Measurements from ENCODE around the gene TCN2. TPM values are rescaled to one million over a fixed set of nuclear protein-coding genes. Genes with fewer than 3 reads are reported as not detected.

The TCN2 gene
- total RNA-seq, 5 donors from 2014 or later (not counting 1 experiment from before 2014, with no cell fraction given), result 0.26 to 0.65 (median 0.57) TPM

- DNase-seq (peak in 1 of 35 experiments; percentile 15), ATAC-seq (replicated peaks in 1 of 4) (no peak)
- peaks cover 0 to 8% of the 10 kb centered on the region in 2 donors for H3K27me3 Mint-ChIP-seq
- peaks cover 0 to 25% of the 10 kb centered on the region in 2 experiments for H3K27me3 ChIP-seq (replicated peaks in 1 of 2; ENCODE audit: control insufficient read depth in 2 of 2, extremely low read depth in 1 of 2, insufficient read depth in 2 of 2, low read length in 1 of 2)
- H3K9me3 Mint-ChIP-seq, result no peaks in the 10 kb centered on the region
- POLR2A ChIA-PET, result no interaction called here
- H3K9me3 ChIP-seq, result no peaks in the 10 kb centered on the region
- no peaks in the 10 kb centered on the region for H3K36me3 Mint-ChIP-seq
- H3K4me1 Mint-ChIP-seq, result peaks cover 19 to 24% (median 24%) of the 10 kb centered on the region in 3 donors
- no peak overlapping the region for H3K27ac ChIP-seq (ENCODE audit: low read length)
- WGBS (ENCODE audit: insufficient coverage), result 67% methylated on average over 5 of the region's 7 CpGs
- no peaks in the 10 kb centered on the region for H3K36me3 ChIP-seq (ENCODE audit: control insufficient read depth in 2 of 2, extremely low read depth in 1 of 2, insufficient read depth in 1 of 2, low read length in 1 of 2)
- H3K4me3 Mint-ChIP-seq, result no peak overlapping the region
- H3K4me1 ChIP-seq (ENCODE audit: control insufficient read depth in 1 of 2, extremely low read depth in 1 of 2, insufficient read depth in 2 of 2, low read length in 2 of 2), result peaks cover 4 to 21% of the 10 kb centered on the region in 2 experiments
- no peak overlapping the region for H3K4me3 ChIP-seq (ENCODE audit: control insufficient read depth in 1 of 2, extremely low read depth in 1 of 2, low read length in 1 of 2)
- CTCF ChIA-PET, result no interaction called here
- H3K27ac Mint-ChIP-seq, result no peak overlapping the region
Measured at GRCh38 chr22:30610299-30610698, 3.3 kb downstream of the TCN2 start.

GRCh38 chr22:30611197-30611596 lies 4.2 kb downstream of the TCN2 start:
- ATAC-seq (replicated peaks in 1 of 4), result no peak

GRCh38 chr22:30612789-30613188 lies 5.8 kb downstream of the TCN2 start:
- no peak overlapping the region for H3K27ac ChIP-seq (ENCODE audit: low read length)
- no peaks in the 10 kb centered on the region for H3K9me3 ChIP-seq
- H3K27me3 ChIP-seq (replicated peaks in 1 of 2; ENCODE audit: control insufficient read depth in 2 of 2, extremely low read depth in 1 of 2, insufficient read depth in 2 of 2, low read length in 1 of 2), result peaks cover 0 to 20% of the 10 kb centered on the region in 2 experiments
- H3K36me3 ChIP-seq (ENCODE audit: control insufficient read depth in 2 of 2, extremely low read depth in 1 of 2, insufficient read depth in 1 of 2, low read length in 1 of 2), result no peaks in the 10 kb centered on the region
- no peak overlapping the region for H3K4me3 Mint-ChIP-seq
- peaks cover 0 to 8% of the 10 kb centered on the region in 2 donors for H3K27me3 Mint-ChIP-seq
- 92% methylated on average over 5 of the region's 8 CpGs for WGBS (ENCODE audit: insufficient coverage)
- H3K36me3 Mint-ChIP-seq, result no peaks in the 10 kb centered on the region
- ATAC-seq (replicated peaks in 1 of 4), result no peak
- no peak for DNase-seq
- CTCF ChIA-PET, result no interaction called here
- POLR2A ChIA-PET, result interaction anchor here in 1 of 2 donors (0.6 kb wide), 1 partner anchor 1477 kb away, joined by 7 read pairs; no protein-coding TSS in a partner anchor
- H3K27ac Mint-ChIP-seq, result no peak overlapping the region
- H3K4me1 Mint-ChIP-seq, result peaks cover 0 to 4% (median under 1%) of the 10 kb centered on the region in 3 donors
- H3K4me3 ChIP-seq (ENCODE audit: control insufficient read depth in 1 of 2, extremely low read depth in 1 of 2, low read length in 1 of 2), result no peak overlapping the region
- H3K4me1 ChIP-seq (ENCODE audit: control insufficient read depth in 1 of 2, extremely low read depth in 1 of 2, insufficient read depth in 2 of 2, low read length in 2 of 2), result peaks cover 0 to 2% of the 10 kb centered on the region in 2 experiments
- H3K9me3 Mint-ChIP-seq, result no peaks in the 10 kb centered on the region

More at GRCh38 chr22:30611197-30611596, 4.2 kb downstream of the TCN2 start:
- WGBS (ENCODE audit: insufficient coverage), result 93% methylated on average over 3 of the region's 3 CpGs
- peaks cover 0 to 25% of the 10 kb centered on the region in 2 experiments for H3K27me3 ChIP-seq (replicated peaks in 1 of 2; ENCODE audit: control insufficient read depth in 2 of 2, extremely low read depth in 1 of 2, insufficient read depth in 2 of 2, low read length in 1 of 2)
- H3K36me3 ChIP-seq (ENCODE audit: control insufficient read depth in 2 of 2, extremely low read depth in 1 of 2, insufficient read depth in 1 of 2, low read length in 1 of 2), result no peaks in the 10 kb centered on the region
- no peak for DNase-seq
- Mint-ChIP-seq H3K4me3 (no peak overlapping the region), H3K9me3 (no peaks in the 10 kb centered on the region), H3K36me3 (no peaks in the 10 kb centered on the region), H3K4me1 (peaks cover 12 to 16% (median 15%) of the 10 kb centered on the region in 3 donors), H3K27me3 (peaks cover 0 to 8% of the 10 kb centered on the region in 2 donors), H3K27ac (no peak overlapping the region)
- H3K27ac ChIP-seq (ENCODE audit: low read length), result no peak overlapping the region
- H3K4me1 ChIP-seq (ENCODE audit: control insufficient read depth in 1 of 2, extremely low read depth in 1 of 2, insufficient read depth in 2 of 2, low read length in 2 of 2), result peaks cover 4 to 16% of the 10 kb centered on the region in 2 experiments
- H3K4me3 ChIP-seq (ENCODE audit: control insufficient read depth in 1 of 2, extremely low read depth in 1 of 2, low read length in 1 of 2), result no peak overlapping the region
- no peaks in the 10 kb centered on the region for H3K9me3 ChIP-seq
- CTCF ChIA-PET, result no interaction called here
- POLR2A ChIA-PET, result no interaction called here

- H3K27ac Mint-ChIP-seq, result no peak overlapping the region
- peaks cover 0 to 12% of the 10 kb centered on the region in 2 experiments for H3K27me3 ChIP-seq (replicated peaks in 1 of 2; ENCODE audit: control insufficient read depth in 2 of 2, extremely low read depth in 1 of 2, insufficient read depth in 2 of 2, low read length in 1 of 2)
- no peaks in the 10 kb centered on the region for H3K4me1 ChIP-seq (ENCODE audit: control insufficient read depth in 1 of 2, extremely low read depth in 1 of 2, insufficient read depth in 2 of 2, low read length in 2 of 2)
- H3K36me3 ChIP-seq (ENCODE audit: control insufficient read depth in 2 of 2, extremely low read depth in 1 of 2, insufficient read depth in 1 of 2, low read length in 1 of 2), result no peaks in the 10 kb centered on the region
- H3K9me3 ChIP-seq, result no peaks in the 10 kb centered on the region
- DNase-seq (no peak), ATAC-seq (replicated peaks in 1 of 4) (no peak)
- H3K4me3 ChIP-seq (ENCODE audit: control insufficient read depth in 1 of 2, extremely low read depth in 1 of 2, low read length in 1 of 2), result no peak overlapping the region
- H3K27me3 Mint-ChIP-seq, result peaks cover 0 to 5% of the 10 kb centered on the region in 2 donors
- no peaks in the 10 kb centered on the region for H3K9me3 Mint-ChIP-seq
- H3K4me1 Mint-ChIP-seq, result peaks cover 0 to 2% (median 0%) of the 10 kb centered on the region in 3 donors
- H3K36me3 Mint-ChIP-seq, result no peaks in the 10 kb centered on the region
- CTCF ChIA-PET, result no interaction called here
- POLR2A ChIA-PET, result no interaction called here
- no peak overlapping the region for H3K4me3 Mint-ChIP-seq
- no peak overlapping the region for H3K27ac ChIP-seq (ENCODE audit: low read length)
- WGBS (ENCODE audit: insufficient coverage), result 70% methylated on average over 2 of the region's 7 CpGs
Measured at GRCh38 chr22:30614268-30614667, 7.3 kb downstream of the TCN2 start.

- no peaks in the 10 kb centered on the region for H3K36me3 Mint-ChIP-seq
- H3K27ac Mint-ChIP-seq, result no peak overlapping the region
- H3K27me3 Mint-ChIP-seq, result peaks cover 0 to 3% of the 10 kb centered on the region in 2 donors
- CTCF ChIA-PET, result no interaction called here
- H3K9me3 Mint-ChIP-seq, result no peaks in the 10 kb centered on the region
- Histone ChIP-seq H3K9me3 (no peaks in the 10 kb centered on the region), H3K27ac (ENCODE audit: low read length) (no peak overlapping the region), H3K4me1 (ENCODE audit: control insufficient read depth in 1 of 2, extremely low read depth in 1 of 2, insufficient read depth in 2 of 2, low read length in 2 of 2) (no peaks in the 10 kb centered on the region), H3K4me3 (ENCODE audit: control insufficient read depth in 1 of 2, extremely low read depth in 1 of 2, low read length in 1 of 2) (no peak overlapping the region), H3K27me3 (replicated peaks in 1 of 2; ENCODE audit: control insufficient read depth in 2 of 2, extremely low read depth in 1 of 2, insufficient read depth in 2 of 2, low read length in 1 of 2) (peaks cover 0 to 7% of the 10 kb centered on the region in 2 experiments), H3K36me3 (ENCODE audit: control insufficient read depth in 2 of 2, extremely low read depth in 1 of 2, insufficient read depth in 1 of 2, low read length in 1 of 2) (no peaks in the 10 kb centered on the region)
- POLR2A ChIA-PET, result no interaction called here
- no peaks in the 10 kb centered on the region for H3K4me1 Mint-ChIP-seq
- DNase-seq (no peak), ATAC-seq (replicated peaks in 1 of 4) (no peak)
- no peak overlapping the region for H3K4me3 Mint-ChIP-seq
Measured at GRCh38 chr22:30614879-30615278, 7.9 kb downstream of the TCN2 start.

GRCh38 chr22:30615543-30615954 lies 8.6 kb downstream of the TCN2 start:
- Mint-ChIP-seq H3K27me3 (peaks cover 0 to under 1% of the 10 kb centered on the region in 2 donors), H3K36me3 (no peaks in the 10 kb centered on the region), H3K4me3 (no peak overlapping the region), H3K27ac (no peak overlapping the region), H3K4me1 (no peaks in the 10 kb centered on the region), H3K9me3 (no peaks in the 10 kb centered on the region)
- no peaks in the 10 kb centered on the region for H3K36me3 ChIP-seq (ENCODE audit: control insufficient read depth in 2 of 2, extremely low read depth in 1 of 2, insufficient read depth in 1 of 2, low read length in 1 of 2)
- CTCF ChIA-PET, result no interaction called here
- ATAC-seq (replicated peaks in 1 of 4) (no peak), DNase-seq (no peak)
- H3K4me1 ChIP-seq (ENCODE audit: control insufficient read depth in 1 of 2, extremely low read depth in 1 of 2, insufficient read depth in 2 of 2, low read length in 2 of 2), result no peaks in the 10 kb centered on the region
- H3K27me3 ChIP-seq (replicated peaks in 1 of 2; ENCODE audit: control insufficient read depth in 2 of 2, extremely low read depth in 1 of 2, insufficient read depth in 2 of 2, low read length in 1 of 2), result peaks cover 0 to 3% of the 10 kb centered on the region in 2 experiments
- no peak overlapping the region for H3K27ac ChIP-seq (ENCODE audit: low read length)
- POLR2A ChIA-PET, result no interaction called here
- 90% methylated on average over 3 of the region's 7 CpGs for WGBS (ENCODE audit: insufficient coverage)
- H3K4me3 ChIP-seq (ENCODE audit: control insufficient read depth in 1 of 2, extremely low read depth in 1 of 2, low read length in 1 of 2), result no peak overlapping the region
- H3K9me3 ChIP-seq, result no peaks in the 10 kb centered on the region

GRCh38 chr22:30617819-30618218 lies 10.8 kb downstream of the TCN2 start:
- no CpG with 5 or more reads among the region's 6 CpGs for WGBS (ENCODE audit: insufficient coverage)
- H3K9me3 Mint-ChIP-seq, result no peaks in the 10 kb centered on the region
- CTCF ChIA-PET, result no interaction called here
- no peak overlapping the region for H3K27ac Mint-ChIP-seq
- ATAC-seq (replicated peaks in 1 of 4) (no peak), DNase-seq (no peak)
- H3K4me1 Mint-ChIP-seq, result no peaks in the 10 kb centered on the region
- no peaks in the 10 kb centered on the region for H3K27me3 Mint-ChIP-seq
- H3K36me3 ChIP-seq (ENCODE audit: control insufficient read depth in 2 of 2, extremely low read depth in 1 of 2, insufficient read depth in 1 of 2, low read length in 1 of 2), result no peaks in the 10 kb centered on the region
- no peak overlapping the region for H3K4me3 Mint-ChIP-seq
- H3K36me3 Mint-ChIP-seq, result no peaks in the 10 kb centered on the region
- no peak overlapping the region for H3K4me3 ChIP-seq (ENCODE audit: control insufficient read depth in 1 of 2, extremely low read depth in 1 of 2, low read length in 1 of 2)
- H3K9me3 ChIP-seq, result no peaks in the 10 kb centered on the region
- no peak overlapping the region for H3K27ac ChIP-seq (ENCODE audit: low read length)
- POLR2A ChIA-PET, result no interaction called here
- no peaks in the 10 kb centered on the region for H3K27me3 ChIP-seq (replicated peaks in 1 of 2; ENCODE audit: control insufficient read depth in 2 of 2, extremely low read depth in 1 of 2, insufficient read depth in 2 of 2, low read length in 1 of 2)
- H3K4me1 ChIP-seq (ENCODE audit: control insufficient read depth in 1 of 2, extremely low read depth in 1 of 2, insufficient read depth in 2 of 2, low read length in 2 of 2), result no peaks in the 10 kb centered on the region
